HG02623 (cell line): ENCODE data around the gene RAB11FIP4.

Experiments
- ATAC-seq: cut with Tn5 transposase; IDR thresholded peaks from one replicate; pipeline ENCODE4 v1.9.1; 2021; ENCODE audit warnings: moderate library complexity; ENCODE audit not compliant: unreplicated experiment

Gene RAB11FIP4

DNA sequence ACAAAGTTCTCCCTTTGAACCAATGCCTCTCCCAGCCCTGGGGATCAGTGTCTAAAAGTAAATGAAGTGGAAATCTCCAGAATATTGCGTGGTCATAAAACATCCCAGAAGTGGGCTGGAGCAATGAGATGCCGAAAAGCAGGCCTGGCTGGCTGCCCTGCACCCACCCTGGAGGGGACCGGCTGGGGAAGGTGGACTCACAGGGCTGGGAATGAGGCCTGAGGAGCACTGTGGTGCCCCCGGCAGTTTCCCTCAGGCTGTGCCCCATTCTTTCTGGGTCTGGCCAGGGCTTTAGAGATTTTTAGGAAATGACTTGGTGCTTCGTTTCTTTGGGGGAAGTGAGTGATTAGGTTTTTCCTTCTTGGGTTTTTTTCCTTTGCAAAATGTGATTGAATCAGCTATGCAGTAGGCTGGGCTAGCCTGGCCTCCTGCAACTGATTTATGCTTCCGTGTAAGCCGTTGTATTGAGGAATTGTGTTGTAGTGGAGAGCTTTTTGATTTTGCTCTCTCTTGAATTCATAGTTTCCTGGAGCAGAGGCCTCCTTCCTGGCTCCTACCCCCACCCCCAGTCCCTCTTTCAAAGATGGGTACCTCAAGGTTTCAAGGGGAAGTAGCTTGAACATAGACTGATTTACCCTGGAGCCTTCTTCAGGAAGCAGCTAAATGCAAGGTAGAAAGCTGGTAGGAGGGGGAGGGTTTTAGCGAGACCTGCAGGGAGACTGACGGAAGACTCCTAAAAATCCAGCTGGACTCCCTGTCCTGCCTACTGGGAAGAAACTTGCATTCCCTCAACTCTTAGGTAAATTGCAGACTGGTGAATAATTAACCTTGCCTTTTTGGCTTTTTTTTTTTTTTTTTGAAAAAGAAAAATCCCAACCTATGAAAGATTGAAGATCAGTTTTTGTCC is 170.2 kb downstream of the RAB11FIP4 start:
- ATAC-seq, result no peak

- no peak for ATAC-seq
Observed at GRCh38 chr17:31562376-31562840, 170.9 kb downstream of the RAB11FIP4 start.

GRCh38 chr17:31564291-31564690 is 172.8 kb downstream of the RAB11FIP4 start:
- no peak for ATAC-seq

- no peak for ATAC-seq
Observed at GRCh38 chr17:31564883-31565301, 173.4 kb downstream of the RAB11FIP4 start.

GRCh38 chr17:31565652-31566051 is 174.2 kb downstream of the RAB11FIP4 start:
- no peak for ATAC-seq

GRCh38 chr17:31566247-31566991 is 174.9 kb downstream of the RAB11FIP4 start:
- no peak for ATAC-seq

DNA sequence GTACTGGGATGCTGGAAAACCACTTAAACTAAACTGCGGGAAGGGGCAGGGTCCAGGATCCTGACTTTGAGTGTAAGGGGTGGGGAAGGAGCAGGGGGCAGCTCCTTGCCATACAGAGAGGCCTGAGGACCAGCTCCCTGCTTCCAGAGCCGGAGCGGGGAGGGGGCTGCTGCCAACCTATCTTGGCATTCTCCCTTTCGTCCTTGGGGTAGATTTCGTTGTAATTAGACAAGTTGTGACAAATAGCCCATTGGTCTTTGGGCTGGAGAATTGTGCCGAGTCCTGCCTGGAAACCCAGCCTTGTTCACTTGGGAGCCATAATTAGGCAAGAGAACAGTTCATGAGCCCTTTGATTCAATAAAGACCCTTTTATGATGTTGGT is 175.5 kb downstream of the RAB11FIP4 start:
- ATAC-seq, result no peak

GRCh38 chr17:31568121-31568520 is 176.6 kb downstream of the RAB11FIP4 start:
- ATAC-seq, result no peak

- ATAC-seq, result no peak
Observed at GRCh38 chr17:31568539-31568938, 177.1 kb downstream of the RAB11FIP4 start.

DNA sequence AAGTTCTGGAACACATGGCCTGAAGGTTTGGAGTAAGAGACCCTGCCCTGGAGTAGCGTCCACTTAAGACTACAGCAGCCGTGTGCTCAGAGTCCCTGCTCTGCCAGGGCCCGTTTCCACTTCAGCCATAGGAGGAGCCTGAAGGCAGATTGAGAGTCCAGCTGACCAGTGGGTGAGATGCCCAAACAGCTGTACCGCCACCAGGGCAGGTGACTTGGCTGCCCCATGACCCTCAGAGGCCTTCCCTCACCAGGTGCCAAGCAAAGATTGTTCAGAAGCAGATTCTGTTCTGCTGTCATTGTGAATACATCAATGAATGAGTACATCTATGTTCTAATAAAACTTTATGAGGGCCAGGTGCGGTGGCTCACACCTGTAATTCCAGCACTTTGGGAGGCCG is 178.8 kb downstream of the RAB11FIP4 start:
- no peak for ATAC-seq

GRCh38 chr17:31570951-31571892 is 179.7 kb downstream of the RAB11FIP4 start:
- no peak for ATAC-seq

DNA sequence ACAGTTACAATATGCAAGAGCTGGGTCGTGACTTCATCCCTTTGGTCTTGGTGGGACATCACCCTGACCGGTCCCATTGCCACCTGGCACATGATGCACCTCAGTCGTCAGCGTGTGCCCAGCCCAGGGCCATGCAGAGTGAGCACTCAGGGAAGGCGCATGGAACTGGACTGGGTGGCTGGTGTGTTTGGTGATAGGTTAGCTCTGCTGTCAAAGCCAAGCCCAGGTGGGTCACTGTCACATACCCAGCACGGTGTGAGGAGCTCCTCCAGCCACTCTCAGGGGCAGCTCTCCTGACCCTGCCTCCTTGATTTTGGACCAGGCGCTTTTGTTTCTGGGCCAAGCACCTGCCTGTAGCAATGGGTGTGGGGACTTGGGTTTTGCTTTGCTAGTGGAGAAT is 180.9 kb downstream of the RAB11FIP4 start:
- ATAC-seq, result no peak

- no peak for ATAC-seq
Observed at GRCh38 chr17:31573047-31573446, 181.6 kb downstream of the RAB11FIP4 start.

DNA sequence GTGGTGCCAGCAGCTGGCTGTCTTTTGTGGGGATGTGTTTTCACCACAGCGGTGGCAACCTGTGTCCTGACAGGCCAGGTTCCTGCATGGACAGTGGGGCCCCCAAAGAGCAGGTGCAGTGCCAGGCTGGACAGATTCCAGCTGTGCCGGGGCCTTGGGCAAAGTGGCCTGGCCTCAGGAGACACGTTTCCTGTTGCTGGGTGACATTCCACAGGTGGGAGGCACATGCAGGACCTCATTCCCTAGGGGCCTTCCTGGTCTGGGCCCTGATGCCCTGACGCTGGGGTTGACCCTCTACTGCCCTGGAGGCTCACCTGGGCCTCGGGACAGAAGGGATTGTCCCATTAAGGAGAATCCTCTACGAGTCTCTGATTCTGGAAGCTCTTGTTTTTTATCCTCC is 182.4 kb downstream of the RAB11FIP4 start:
- ATAC-seq, result no peak

GRCh38 chr17:31574458-31574857 is 183.0 kb downstream of the RAB11FIP4 start:
- no peak for ATAC-seq

DNA sequence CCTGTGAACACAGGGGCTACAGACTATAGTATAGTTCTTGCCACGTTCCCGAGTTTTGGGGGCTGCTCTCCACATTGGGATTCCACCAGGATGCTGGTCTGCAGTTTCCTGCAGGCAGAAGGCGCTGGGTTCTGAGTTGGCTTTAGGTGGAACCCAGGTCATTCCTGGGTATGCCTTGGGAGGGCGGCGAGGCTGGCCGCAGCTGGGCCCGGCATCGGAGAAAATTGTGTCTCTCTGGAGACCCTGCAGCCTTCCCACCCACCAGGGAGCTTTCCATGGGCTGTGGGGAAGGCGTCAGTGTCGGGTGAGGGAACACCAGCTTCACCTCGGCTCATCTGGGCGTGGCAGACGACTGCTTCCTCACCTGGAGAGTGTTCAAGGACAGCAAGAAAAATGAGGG is 183.6 kb downstream of the RAB11FIP4 start:
- no peak for ATAC-seq

DNA sequence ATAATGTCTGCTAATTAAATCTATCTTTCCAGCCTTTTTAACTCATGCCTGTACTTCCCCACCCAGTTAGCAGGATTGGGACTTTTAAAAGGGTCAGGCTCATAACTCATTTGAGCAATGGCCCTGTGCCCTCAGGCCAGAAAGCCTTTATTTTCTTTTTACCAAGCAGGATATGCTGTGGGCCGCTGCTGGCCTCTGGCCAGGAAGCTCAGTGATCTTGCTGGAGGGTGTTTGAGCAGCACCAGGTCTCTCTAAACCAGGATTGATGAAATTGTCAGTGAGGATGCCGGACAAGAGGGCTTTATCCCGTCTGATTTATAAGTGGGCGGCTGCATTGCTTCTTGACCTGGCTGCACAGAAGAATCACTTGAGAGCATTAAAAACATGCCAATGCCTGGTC is 187.8 kb downstream of the RAB11FIP4 start:
- ATAC-seq, result no peak

- ATAC-seq, result no peak
Observed at GRCh38 chr17:31580316-31580705, 188.8 kb downstream of the RAB11FIP4 start.

- no peak for ATAC-seq
Observed at GRCh38 chr17:31580706-31581490, 189.4 kb downstream of the RAB11FIP4 start.

- no peak for ATAC-seq
Observed at GRCh38 chr17:31581491-31581890, 190.0 kb downstream of the RAB11FIP4 start.
